ENCODE measurements around the gene C2orf76.
"Not testable (repeated sequence)": the region's sequence is repeated elsewhere in the genome, so short reads cannot be mapped to it uniquely, and the experiment has no call there.

The C2orf76 gene

GRCh38 chr2:119366649-119367471, at the start of gene C2orf76, which contains the start of gene DBI:
Gene C2orf76, minus strand, starts transcription at chr2:119366834. Its CDS starts 26,875 bp downstream, at chr2:119339959.
Gene DBI, plus strand, starts transcription at chr2:119366977. Its CDS starts 75 bp downstream, at chr2:119367052.
- DNase-seq, result peak; percentile 94

DNA sequence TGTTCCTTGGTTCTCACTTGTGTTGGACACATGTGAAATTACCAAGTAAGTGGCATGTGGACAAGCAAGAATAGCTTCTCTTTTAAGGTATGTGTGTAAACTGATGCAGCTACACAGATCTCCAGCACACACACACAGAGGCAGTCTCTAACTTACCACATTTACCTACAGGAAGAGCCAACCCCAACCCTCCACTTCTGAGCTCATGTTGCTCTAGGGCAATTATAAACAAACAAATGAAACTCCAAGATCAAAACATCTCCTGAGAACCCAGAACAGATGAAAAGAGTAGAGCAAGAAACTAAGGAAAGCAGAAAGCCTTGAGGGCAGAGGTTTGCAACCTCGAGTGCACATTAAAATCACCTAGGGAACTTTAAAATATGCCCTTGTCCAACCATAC, 49.0 kb upstream of the C2orf76 start:
- no peak for DNase-seq

DNA sequence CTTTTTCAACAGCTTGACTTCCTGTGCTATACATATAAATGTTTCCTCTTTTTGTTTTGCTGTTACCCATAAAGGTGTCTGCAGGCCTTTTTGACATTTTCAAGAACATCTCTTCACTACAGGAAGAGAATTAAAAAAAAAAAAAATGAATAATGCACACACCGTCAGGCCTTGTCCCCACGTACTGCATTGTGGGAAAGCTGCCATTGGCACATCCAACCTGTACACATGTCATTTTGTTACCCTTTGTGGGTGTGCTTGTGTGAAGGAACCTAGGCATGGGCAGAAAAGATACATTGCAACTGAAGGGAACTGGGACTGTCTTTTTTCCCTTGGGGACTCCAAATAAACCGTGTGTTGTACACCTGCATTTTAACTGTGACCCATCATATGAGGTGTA, 48.3 kb upstream of the C2orf76 start:
- DNase-seq, result no peak

GRCh38 chr2:119409506-119409905, 42.9 kb upstream of the C2orf76 start:
- no peak for DNase-seq

DNA sequence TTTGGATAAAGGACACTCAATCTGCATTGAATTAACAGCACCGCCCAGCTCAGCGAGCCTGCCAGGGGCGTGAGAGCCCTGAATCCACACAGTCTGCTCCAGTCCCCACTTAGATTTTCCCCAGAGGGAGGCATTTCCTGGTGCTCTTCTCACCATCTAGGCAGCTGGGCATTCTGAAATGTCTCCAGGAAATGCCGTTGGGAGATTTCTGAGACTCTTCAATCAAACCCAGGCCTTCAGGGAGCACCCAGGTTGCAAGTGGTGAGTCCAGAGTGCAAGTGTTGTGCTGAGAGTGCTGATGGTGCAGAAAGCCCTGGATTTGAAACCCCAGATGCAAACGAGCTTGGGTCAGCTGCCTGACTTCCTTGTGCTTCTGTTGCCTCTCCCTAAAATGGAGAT, 41.6 kb upstream of the C2orf76 start:
- no peak for DNase-seq

- peak; percentile 7 for DNase-seq
Observed at GRCh38 chr2:119407430-119408220, 41.0 kb upstream of the C2orf76 start.

- no peak for DNase-seq
Observed at GRCh38 chr2:119405151-119405550, 38.5 kb upstream of the C2orf76 start.

- not testable (repeated sequence) for DNase-seq
Observed at GRCh38 chr2:119403618-119404017, 37.0 kb upstream of the C2orf76 start.

DNA sequence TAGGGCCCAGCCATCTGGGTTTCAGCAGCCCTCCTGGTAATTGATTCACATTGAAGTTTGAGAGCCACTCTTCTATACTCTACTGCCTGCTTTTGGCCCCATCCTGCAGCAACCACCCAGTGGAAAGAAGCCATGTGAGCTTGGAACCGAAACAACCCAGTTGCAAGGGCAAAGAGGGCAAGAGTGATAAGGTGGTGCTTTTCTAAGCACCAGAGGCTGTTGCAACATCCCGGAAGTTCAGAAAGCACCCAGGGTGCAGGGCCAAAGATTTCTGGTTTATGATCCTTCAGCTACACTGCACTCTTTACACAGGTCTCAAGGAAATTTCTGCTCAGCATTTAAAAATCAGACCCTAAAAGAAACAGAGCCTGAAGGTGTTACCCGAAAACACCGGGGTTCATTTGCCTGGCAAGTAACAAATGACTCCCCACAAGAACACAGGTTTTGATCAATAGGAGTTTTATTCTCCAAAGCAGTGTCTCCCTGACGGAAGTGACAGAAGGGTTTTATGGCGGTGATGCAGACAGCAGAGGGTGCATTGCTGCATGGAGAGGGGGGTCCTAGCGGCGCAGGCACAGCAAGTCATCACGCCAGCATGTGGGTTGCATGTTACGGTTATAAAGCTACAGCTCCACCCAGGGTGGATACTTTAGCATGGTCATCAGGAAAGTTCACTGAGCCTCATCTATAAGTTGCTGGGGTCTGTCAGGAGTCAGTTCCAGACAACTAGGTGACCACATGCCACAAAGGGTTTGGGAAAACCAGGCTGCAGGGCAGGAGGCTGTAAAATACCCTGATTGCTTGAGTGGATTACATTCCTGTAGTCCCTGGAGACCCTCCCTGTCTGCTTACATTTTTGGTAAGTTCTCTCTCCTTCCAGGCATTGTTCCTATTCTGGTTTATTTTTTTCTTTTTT, 36.3 kb upstream of the C2orf76 start:
- DNase-seq, result no peak

DNA sequence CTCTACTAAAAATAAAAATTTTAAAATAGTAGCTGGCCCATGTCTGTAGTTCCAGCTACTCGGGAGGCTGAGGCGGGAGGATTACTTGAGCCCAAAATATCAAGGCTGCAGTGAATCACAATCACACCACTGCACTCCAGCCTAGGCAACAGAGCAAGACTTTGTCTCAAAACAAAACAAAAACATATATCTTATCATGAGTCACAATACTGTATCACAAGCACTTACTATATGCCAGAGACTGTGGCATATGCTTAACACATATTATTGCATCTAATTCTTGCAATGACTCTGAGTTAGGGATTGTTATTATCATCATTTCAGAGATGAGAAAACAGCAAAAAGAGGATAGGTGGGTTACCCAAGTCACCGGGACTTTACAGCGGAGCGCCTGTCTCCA, 35.5 kb upstream of the C2orf76 start:
- DNase-seq, result no peak

DNA sequence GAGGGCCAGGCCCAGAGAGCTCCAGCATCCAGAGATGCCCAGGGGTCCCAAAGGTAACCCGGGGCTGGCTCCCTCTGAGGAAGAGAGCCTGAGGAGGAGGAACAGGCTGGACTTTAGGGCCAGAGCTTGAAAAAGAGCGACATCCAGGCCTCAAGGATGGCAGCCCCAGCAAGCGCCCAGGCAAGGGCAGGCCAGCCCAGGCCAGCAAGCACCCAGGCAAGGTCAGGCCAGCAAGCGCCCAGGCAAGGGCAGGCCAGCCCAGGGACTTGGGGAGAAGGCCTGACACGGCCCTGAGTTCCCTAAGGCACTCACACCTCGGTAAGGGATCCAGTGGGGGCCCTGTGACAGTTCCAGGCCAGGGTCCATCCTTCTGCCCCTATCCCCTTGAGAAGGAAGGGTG, 30.6 kb upstream of the C2orf76 start:
- DNase-seq, result no peak

- DNase-seq, result no peak
Observed at GRCh38 chr2:119393971-119394748, 27.5 kb upstream of the C2orf76 start.

- DNase-seq, result no peak
Observed at GRCh38 chr2:119389615-119390306, 23.1 kb upstream of the C2orf76 start.

- no peak for DNase-seq
Observed at GRCh38 chr2:119387381-119388129, 20.9 kb upstream of the C2orf76 start.

DNA sequence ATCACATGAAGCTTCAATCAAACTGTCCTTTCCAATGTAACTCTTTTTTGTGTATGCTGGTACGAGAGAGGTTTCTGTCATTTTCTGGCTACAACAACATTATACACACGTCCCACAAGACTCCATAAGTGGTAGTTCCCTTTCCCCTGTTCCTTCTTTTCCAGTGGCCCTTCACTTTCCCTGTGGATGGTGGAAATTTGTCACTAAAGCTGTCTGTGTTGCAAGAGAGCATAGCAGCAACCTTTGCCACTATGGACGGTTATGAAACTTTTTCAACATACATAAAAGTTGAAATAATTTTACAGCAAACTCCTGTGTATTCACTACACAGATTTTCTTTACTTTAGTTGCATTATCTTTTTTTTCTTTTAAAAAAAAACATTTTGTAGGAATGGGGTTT, 18.8 kb upstream of the C2orf76 start:
- DNase-seq, result no peak

- DNase-seq, result no peak
Observed at GRCh38 chr2:119384971-119385370, 18.3 kb upstream of the C2orf76 start.

GRCh38 chr2:119383410-119384140, 16.9 kb upstream of the C2orf76 start:
- no peak for DNase-seq

GRCh38 chr2:119378566-119378965, 11.9 kb upstream of the C2orf76 start:
- DNase-seq, result no peak

GRCh38 chr2:119377993-119378345, 11.3 kb upstream of the C2orf76 start:
- DNase-seq, result no peak

Measured in NCI-H510A (cell line).